T-helper 17 cell (primary cell): ENCODE measurements around the gene HLTF. TPM values are rescaled to one million over a fixed set of nuclear protein-coding genes. Genes with fewer than 3 reads are reported as not detected.
"Not testable (repeated sequence)": the region's sequence is repeated elsewhere in the genome, so short reads cannot be mapped to it uniquely, and the experiment has no call there.

Source experiments
- ATAC-seq: fragments of 150-1000 bp; cut with Tn5 transposase; 2 replicates; pipeline ENCODE4 v1.10.0; 2021; ENCODE audit warnings: mild to moderate bottlenecking, moderate library complexity
- DNase-seq, 3 donors: peaks; one replicate each; pipeline versions ENCODE4 v3.0.0 to v3.0.0-alpha.2; 2020 to 2021
- H3K9me3 ChIP-seq: one replicate; pipeline ENCODE4 v1.7.0; 2013; ENCODE audit warnings: low read length, mild to moderate bottlenecking; ENCODE audit not compliant: control insufficient read depth, poor library complexity, severe bottlenecking
- H3K27ac Mint-ChIP-seq: one replicate; pipeline ENCODE4 v1.8.0; 2022; ENCODE audit warnings: mild to moderate bottlenecking, moderate library complexity, mixed read lengths
- H3K27me3 Mint-ChIP-seq: one replicate; pipeline ENCODE4 v1.8.0; 2022; ENCODE audit warnings: mixed read lengths
- H3K36me3 Mint-ChIP-seq: one replicate; pipeline ENCODE4 v1.8.0; 2022; ENCODE audit warnings: low read depth, mixed read lengths
- H3K4me1 Mint-ChIP-seq: one replicate; pipeline ENCODE4 v1.8.0; 2022; ENCODE audit warnings: mild to moderate bottlenecking, mixed read lengths
- H3K4me3 Mint-ChIP-seq: one replicate; pipeline ENCODE4 v1.8.0; 2022; ENCODE audit warnings: mild to moderate bottlenecking, moderate library complexity, mixed read lengths
- total RNA-seq, 4 donors: library from RNA in 2 of 4; stranded (reverse) in 2 of 4; gene quantifications; one replicate each; pipeline ENCODE4 v1.2.3 and lab custom pipeline; 2022 to 2026

Gene HLTF
- total RNA-seq, 2 donors from 2014 or later = 5.6 TPM

DNA sequence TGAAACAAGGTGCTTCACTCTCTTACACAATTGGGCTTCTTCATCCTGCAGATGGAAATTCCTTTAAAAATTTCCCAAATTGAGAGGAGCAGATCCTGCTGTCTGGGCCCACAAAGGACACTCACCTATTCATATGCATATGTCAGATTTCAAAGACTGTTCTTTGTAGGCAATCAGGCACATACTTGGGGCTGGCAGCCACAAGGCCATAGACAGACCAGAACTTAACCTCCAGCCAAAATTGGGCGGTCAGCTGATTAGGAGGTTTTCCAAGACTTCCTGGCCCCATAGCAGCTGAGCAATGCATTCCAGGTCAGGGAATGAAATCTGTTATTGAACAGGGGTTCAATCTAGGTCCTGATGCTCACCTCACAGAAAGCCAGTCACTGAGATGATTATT, 28.1 kb upstream of the HLTF start:
- no peak overlapping the region for H3K27ac Mint-ChIP-seq

GRCh38 chr3:149104484-149104883, 18.2 kb upstream of the HLTF start:
- DNase-seq (no peak), ATAC-seq (no peak)
- peaks cover 10% of the 10 kb centered on the region for H3K27me3 Mint-ChIP-seq
- no peaks in the 10 kb centered on the region for H3K4me1 Mint-ChIP-seq
- no peaks in the 10 kb centered on the region for H3K9me3 ChIP-seq
- H3K36me3 Mint-ChIP-seq = peaks cover 4% of the 10 kb centered on the region
- H3K4me3 Mint-ChIP-seq = no peak overlapping the region
- H3K27ac Mint-ChIP-seq = no peak overlapping the region

More for the DNA sequence above, 28.1 kb upstream of the HLTF start:
- Mint-ChIP-seq H3K4me1 (no peaks in the 10 kb centered on the region), H3K4me3 (no peak overlapping the region), H3K27me3 (peaks cover 6% of the 10 kb centered on the region), H3K36me3 (no peaks in the 10 kb centered on the region)
- ATAC-seq (no peak), DNase-seq (no peak)
- no peaks in the 10 kb centered on the region for H3K9me3 ChIP-seq

DNA sequence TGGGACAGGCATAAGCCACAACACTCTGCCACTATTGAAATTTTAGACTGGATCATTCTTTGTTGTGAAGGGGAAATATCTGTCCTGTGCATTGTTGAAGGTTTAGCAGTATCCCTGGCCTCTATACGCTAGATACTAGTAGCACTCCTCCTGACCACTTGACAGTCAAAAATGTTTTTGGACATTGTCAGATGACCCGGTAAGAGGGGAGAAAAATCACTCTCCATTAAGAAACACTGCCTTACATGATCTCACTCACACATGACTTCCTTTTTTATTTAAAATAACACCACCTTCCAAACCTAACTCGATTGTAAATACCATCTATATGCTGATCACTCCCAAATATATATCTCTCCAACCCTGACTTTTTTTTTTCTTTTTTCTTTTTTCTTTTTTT, 15.3 kb upstream of the HLTF start:
- no peak overlapping the region for H3K4me3 Mint-ChIP-seq
- peaks cover 10% of the 10 kb centered on the region for H3K27me3 Mint-ChIP-seq
- peaks cover 4% of the 10 kb centered on the region for H3K36me3 Mint-ChIP-seq
- no peaks in the 10 kb centered on the region for H3K9me3 ChIP-seq
- H3K4me1 Mint-ChIP-seq = no peaks in the 10 kb centered on the region
- no peak overlapping the region for H3K27ac Mint-ChIP-seq
- DNase-seq (no peak), ATAC-seq (no peak)

DNA sequence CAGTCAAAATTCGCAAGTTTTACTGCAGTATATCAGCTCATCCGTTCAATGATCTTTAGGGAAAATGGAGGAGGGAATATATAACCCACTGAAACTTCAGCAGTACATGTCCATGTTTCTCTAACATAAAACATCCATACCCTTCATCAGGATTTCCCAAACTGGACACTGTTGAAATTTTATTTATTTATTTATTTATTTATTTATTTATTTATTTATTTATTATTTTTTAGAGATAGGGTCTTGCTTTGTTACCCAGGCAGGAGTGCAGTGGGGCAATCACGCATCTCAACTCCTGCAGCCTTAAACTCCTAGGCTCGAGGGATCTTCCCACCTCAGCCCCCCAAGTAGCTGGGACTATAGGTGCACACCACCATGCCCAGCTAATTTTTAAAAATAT, 14.8 kb upstream of the HLTF start:
- no peak for ATAC-seq
- no peaks in the 10 kb centered on the region for H3K9me3 ChIP-seq
- H3K27me3 Mint-ChIP-seq = peaks cover 10% of the 10 kb centered on the region
- no peaks in the 10 kb centered on the region for H3K4me1 Mint-ChIP-seq
- no peak overlapping the region for H3K27ac Mint-ChIP-seq
- DNase-seq = no peak
- H3K36me3 Mint-ChIP-seq = peaks cover 4% of the 10 kb centered on the region
- H3K4me3 Mint-ChIP-seq = no peak overlapping the region

GRCh38 chr3:149097987-149098386, 11.7 kb upstream of the HLTF start:
- ATAC-seq, H3K36me3 Mint-ChIP-seq, H3K27me3 Mint-ChIP-seq, H3K27ac Mint-ChIP-seq, H3K9me3 ChIP-seq, H3K4me1 Mint-ChIP-seq, DNase-seq, H3K4me3 Mint-ChIP-seq: not testable (repeated sequence)

GRCh38 chr3:149095487-149095886, 9.2 kb upstream of the HLTF start:
- no peak overlapping the region for H3K27ac Mint-ChIP-seq
- DNase-seq (no peak), ATAC-seq (no peak)
- H3K4me3 Mint-ChIP-seq = no peak overlapping the region
- H3K27me3 Mint-ChIP-seq = no peaks in the 10 kb centered on the region
- no peaks in the 10 kb centered on the region for H3K4me1 Mint-ChIP-seq
- no peaks in the 10 kb centered on the region for H3K36me3 Mint-ChIP-seq
- no peaks in the 10 kb centered on the region for H3K9me3 ChIP-seq

- no peaks in the 10 kb centered on the region for H3K9me3 ChIP-seq
- H3K4me3 Mint-ChIP-seq = no peak overlapping the region
Measured at GRCh38 chr3:149091983-149092382, 5.7 kb upstream of the HLTF start.

GRCh38 chr3:149090907-149091306, 4.6 kb upstream of the HLTF start:
- no peak for DNase-seq
- no peaks in the 10 kb centered on the region for H3K36me3 Mint-ChIP-seq
- H3K4me1 Mint-ChIP-seq = peaks cover 3% of the 10 kb centered on the region
- H3K9me3 ChIP-seq = no peaks in the 10 kb centered on the region
- H3K27ac Mint-ChIP-seq = no peak overlapping the region
- ATAC-seq = no peak
- no peaks in the 10 kb centered on the region for H3K27me3 Mint-ChIP-seq
- H3K4me3 Mint-ChIP-seq = no peak overlapping the region

More at GRCh38 chr3:149091983-149092382, 5.7 kb upstream of the HLTF start:
- H3K36me3 Mint-ChIP-seq = no peaks in the 10 kb centered on the region
- H3K27ac Mint-ChIP-seq = no peak overlapping the region
- no peaks in the 10 kb centered on the region for H3K4me1 Mint-ChIP-seq
- DNase-seq (no peak), ATAC-seq (no peak)
- no peaks in the 10 kb centered on the region for H3K27me3 Mint-ChIP-seq

DNA sequence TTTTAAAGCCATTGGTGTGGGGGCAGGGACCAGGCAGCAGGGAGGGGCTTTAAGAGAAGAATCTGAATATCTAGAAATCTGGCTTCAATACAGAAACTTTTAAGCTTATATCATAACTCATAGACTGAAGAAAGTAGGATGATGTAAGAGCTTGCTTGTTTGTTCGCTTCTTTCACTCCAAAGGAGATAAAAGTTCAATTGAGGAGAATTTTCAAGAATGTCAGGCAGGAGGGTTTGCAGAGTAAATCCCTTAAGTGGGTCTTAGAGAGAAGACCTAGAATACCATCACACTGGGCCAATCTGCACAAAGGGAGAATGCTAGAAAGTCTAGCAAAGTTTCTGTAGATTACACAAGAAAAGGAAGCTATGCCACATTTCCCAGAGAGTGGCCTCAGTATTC, 4.1 kb upstream of the HLTF start:
- H3K9me3 ChIP-seq = no peaks in the 10 kb centered on the region
- H3K27me3 Mint-ChIP-seq = no peaks in the 10 kb centered on the region

GRCh38 chr3:149089395-149089794, 3.1 kb upstream of the HLTF start:
- peak overlapping the region; percentile 49 for H3K4me3 Mint-ChIP-seq
- H3K36me3 Mint-ChIP-seq = no peaks in the 10 kb centered on the region
- H3K9me3 ChIP-seq = no peaks in the 10 kb centered on the region
- ATAC-seq = no peak
- H3K4me1 Mint-ChIP-seq = peaks cover 11% of the 10 kb centered on the region
- peak overlapping the region; percentile 84 for H3K27ac Mint-ChIP-seq
- H3K27me3 Mint-ChIP-seq = no peaks in the 10 kb centered on the region
- DNase-seq = no peak

More for the DNA sequence above, 4.1 kb upstream of the HLTF start:
- ATAC-seq (no peak), DNase-seq (no peak)
- Mint-ChIP-seq H3K36me3 (no peaks in the 10 kb centered on the region), H3K27ac (no peak overlapping the region), H3K4me1 (peaks cover 5% of the 10 kb centered on the region), H3K4me3 (no peak overlapping the region)

- H3K9me3 ChIP-seq = no peaks in the 10 kb centered on the region
- Mint-ChIP-seq H3K36me3 (no peaks in the 10 kb centered on the region), H3K4me3 (peak overlapping the region; percentile 96), H3K27me3 (no peaks in the 10 kb centered on the region), H3K4me1 (peaks cover 11% of the 10 kb centered on the region), H3K27ac (peak overlapping the region; percentile 24)
- ATAC-seq = no peak
- no peak for DNase-seq
Measured at GRCh38 chr3:149087208-149087607, 875 bp upstream of the HLTF start.

DNA sequence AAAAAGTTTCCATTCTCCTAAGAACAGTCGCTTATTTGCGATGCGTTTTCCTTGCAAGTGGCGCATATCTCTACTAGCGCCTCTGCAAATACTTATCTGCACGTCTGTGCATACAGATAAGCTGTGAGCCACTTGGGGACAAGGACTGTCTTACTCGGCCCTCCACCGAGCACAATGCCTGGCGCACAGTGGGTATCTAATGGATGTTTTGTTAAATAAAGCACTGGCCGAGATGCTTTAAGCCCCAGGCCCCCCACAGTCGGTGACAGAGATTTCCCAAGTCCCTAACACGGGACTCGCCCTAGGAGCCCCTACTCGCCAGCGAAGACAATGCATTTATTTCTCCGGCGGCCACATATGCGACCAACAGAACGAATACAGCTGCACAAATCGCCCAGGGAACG, 503 bp downstream of the HLTF start:
- H3K4me1 Mint-ChIP-seq = peaks cover 11% of the 10 kb centered on the region
- peak overlapping the region; percentile 96 for H3K4me3 Mint-ChIP-seq
- no peaks in the 10 kb centered on the region for H3K36me3 Mint-ChIP-seq
- DNase-seq (peak in 1 of 3 donors; percentile 15), ATAC-seq (peak; percentile 57)
- H3K9me3 ChIP-seq = no peaks in the 10 kb centered on the region
- no peaks in the 10 kb centered on the region for H3K27me3 Mint-ChIP-seq
- peak overlapping the region; percentile 24 for H3K27ac Mint-ChIP-seq

DNA sequence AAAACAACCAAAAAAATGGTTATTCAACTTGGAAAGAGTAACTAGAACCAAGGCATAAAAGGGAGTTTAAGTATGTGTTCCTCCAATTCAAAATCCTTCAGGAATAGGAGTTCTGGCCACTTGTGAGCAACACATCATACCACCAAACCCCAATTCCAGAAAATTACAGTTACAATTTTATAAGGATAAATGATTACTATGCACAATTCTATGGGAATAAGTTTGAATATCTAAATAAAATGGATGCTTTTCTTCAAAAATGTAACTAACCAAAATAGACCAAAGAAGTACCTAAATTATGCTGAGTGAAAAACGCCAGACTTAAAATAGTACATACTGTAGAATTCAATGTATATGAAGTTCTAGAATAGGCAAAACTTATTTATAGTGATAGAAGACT, 4.6 kb downstream of the HLTF start:
- peaks cover 13% of the 10 kb centered on the region for H3K4me1 Mint-ChIP-seq
- DNase-seq (no peak), ATAC-seq (no peak)
- no peak overlapping the region for H3K4me3 Mint-ChIP-seq
- no peaks in the 10 kb centered on the region for H3K36me3 Mint-ChIP-seq
- no peaks in the 10 kb centered on the region for H3K27me3 Mint-ChIP-seq
- H3K27ac Mint-ChIP-seq = no peak overlapping the region
- no peaks in the 10 kb centered on the region for H3K9me3 ChIP-seq

DNA sequence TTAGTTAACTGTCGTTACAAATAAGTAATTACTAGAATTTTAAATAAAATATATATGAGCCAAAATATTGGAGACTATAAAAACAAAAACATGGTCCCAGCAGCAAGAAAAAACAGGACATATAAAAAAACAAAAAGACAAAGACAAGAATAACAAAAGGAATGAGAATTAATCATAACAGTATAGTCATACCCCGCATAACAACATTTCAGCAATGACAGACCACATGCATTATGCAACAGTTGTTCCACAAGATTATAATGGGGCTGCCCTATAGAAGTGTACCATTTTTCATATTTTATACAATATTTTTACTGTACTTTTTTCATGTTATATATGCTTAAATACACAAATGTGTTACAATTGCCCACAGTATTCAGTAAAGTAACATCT, 5.6 kb downstream of the HLTF start:
- no peaks in the 10 kb centered on the region for H3K27me3 Mint-ChIP-seq
- no peak overlapping the region for H3K27ac Mint-ChIP-seq
- H3K4me3 Mint-ChIP-seq = no peak overlapping the region
- H3K36me3 Mint-ChIP-seq = no peaks in the 10 kb centered on the region
- peaks cover 11% of the 10 kb centered on the region for H3K4me1 Mint-ChIP-seq
- H3K9me3 ChIP-seq = no peaks in the 10 kb centered on the region
- no peak for ATAC-seq
- no peak for DNase-seq
